Measurements from ENCODE around the gene MAST4. TPM values are rescaled to one million over a fixed set of nuclear protein-coding genes. Genes with fewer than 3 reads are reported as not detected.
A peak's percentile ranks its signal among the peaks of the same experiment; 100 is the strongest.

The MAST4 gene
- total and polyA plus RNA-seq, 2 of the 8 experiments (the other 6 are each of a cell fraction or from before 2014, with no cell fraction given): 1.5 to 2.6 TPM

GRCh38 chr5:66720780-66721179 lies 124.6 kb downstream of the MAST4 start:
- FAIRE-seq (no peak), DNase-seq (ENCODE audit: low read depth in 1 of 2, low spot score in 2 of 2) (no peak)
- Histone ChIP-seq H3K4ac (replicated peaks; ENCODE audit: insufficient read length, low read depth, low read length) (no peak overlapping the region), H3K56ac (replicated peaks; ENCODE audit: insufficient read length, low read depth, low read length) (no peak overlapping the region), H2BK120ac (replicated peaks; ENCODE audit: low read depth, low read length) (no peak overlapping the region), H2BK15ac (ENCODE audit: low read length) (no peak overlapping the region), H4K8ac (ENCODE audit: extremely low read depth, insufficient read depth, low read length) (no peak overlapping the region), H3K23me2 (ENCODE audit: low read depth, low read length) (peaks cover 4% of the 10 kb centered on the region; the same call in 1 of the 2 replicates), H3K9me3 (ENCODE audit: insufficient read depth in 2 of 2, low read depth in 1 of 2, low read length in 1 of 2) (no peaks in the 10 kb centered on the region), H3K4me1 (replicated peaks in 1 of 4; ENCODE audit: control insufficient read depth in 3 of 4, insufficient read depth in 4 of 4, low read length in 3 of 4) (peaks cover 0 to 2% (median 0%) of the 10 kb centered on the region in 4 experiments; a peak in 3 of 7 replicates), H3K18ac (ENCODE audit: extremely low read depth, low read length) (peak overlapping the region; percentile 6; the same call in 1 of the 2 replicates), H3K79me1 (ENCODE audit: low read depth, low read length) (no peaks in the 10 kb centered on the region), H2BK5ac (ENCODE audit: low read depth, low read length) (no peak overlapping the region), H3K4me2 (ENCODE audit: insufficient read depth in 1 of 2, low read depth in 2 of 2, low read length in 2 of 2) (0 out of 4 replicates have a peak overlapping the region, but pooled peaks of 1 of the 2 experiments have one; percentile 16), H3K27me3 (replicated peaks in 1 of 4; ENCODE audit: control insufficient read depth in 3 of 4, extremely low read depth in 1 of 4, insufficient read depth in 3 of 4, low read length in 3 of 4) (no peaks in the 10 kb centered on the region; a peak in 1 of 7 replicates), H2BK12ac (ENCODE audit: low read depth, low read length) (no peak overlapping the region), H3K27ac (ENCODE audit: low read depth, low read length) (no peak overlapping the region), H2BK20ac (ENCODE audit: low read length) (no peak overlapping the region), H3K14ac (ENCODE audit: insufficient read length) (no peak overlapping the region), H4K5ac (ENCODE audit: insufficient read length, low read depth, low read length) (no peak overlapping the region), H4K91ac (replicated peaks; ENCODE audit: insufficient read length, low read length) (no peak overlapping the region), H3K9ac (replicated peaks in 1 of 4; ENCODE audit: extremely low read depth in 1 of 4, low read depth in 3 of 4, low read length in 3 of 4) (no peak overlapping the region; a peak in 2 of 7 replicates), H4K20me1 (replicated peaks in 1 of 2; ENCODE audit: control insufficient read depth in 1 of 2, insufficient read depth in 2 of 2, low read length in 2 of 2) (no peaks in the 10 kb centered on the region), H3K4me3 (ENCODE audit: extremely low read depth in 1 of 4, insufficient read depth in 2 of 4, low read depth in 3 of 4, low read length in 4 of 4) (no peak overlapping the region), H2AFZ (ENCODE audit: low read length) (no peak overlapping the region), H3K36me3 (ENCODE audit: control insufficient read depth in 2 of 4, insufficient read depth in 4 of 4, low read length in 3 of 4) (no peaks in the 10 kb centered on the region), H3K79me2 (ENCODE audit: control insufficient read depth in 1 of 2, insufficient read depth in 2 of 2, low read length in 2 of 2) (no peaks in the 10 kb centered on the region), H2AK5ac (ENCODE audit: low read depth, low read length) (no peak overlapping the region; the same call in 1 of the 2 replicates), H3K23ac (ENCODE audit: insufficient read length) (no peak overlapping the region)
- WGBS, 2 experiments (ENCODE audit: extremely low coverage in 1 of 2, insufficient coverage in 1 of 2, insufficient read length in 1 of 2, insufficient replicate concordance in 2 of 2, low coverage in 1 of 2, low lambda C conversion rate in 2 of 2, missing lambda C conversion rate in 1 of 2): 70% methylated on average over 5 of the region's 5 CpGs; no CpG with 5 or more reads in 1 of the 2 experiments
- ChIA-PET POLR2A (ENCODE audit: partially characterized antibody) (no interaction called here), CTCF (ENCODE audit: partially characterized antibody) (interaction anchor here (0.6 to 1.2 kb wide), 6 partner anchors 20 to 411 kb away, joined by 3 to 5 read pairs (median 3); no protein-coding TSS in a partner anchor)
- TF ChIP-seq CEBPB (IDR thresholded peaks at IDR 0.05; ENCODE audit: low read depth, low read length) (0 out of 2 replicates have a peak, but pooled peaks have one; percentile 2), SP1 (IDR thresholded peaks at IDR 0.05; ENCODE audit: low read depth, low read length) (no peak)

Data from H1 (cell line).